GM19467 (cell line): ENCODE data around the gene TMC3.
"Not testable (repeated sequence)": the region's sequence is repeated elsewhere in the genome, so short reads cannot be mapped to it uniquely, and the experiment has no call there.

ENCODE experiments used
- ATAC-seq: cut with Tn5 transposase; IDR thresholded peaks from one replicate; pipeline ENCODE4 v1.9.1; 2021; ENCODE audit warnings: mild to moderate bottlenecking, moderate library complexity; ENCODE audit not compliant: unreplicated experiment

TMC3 gene

DNA sequence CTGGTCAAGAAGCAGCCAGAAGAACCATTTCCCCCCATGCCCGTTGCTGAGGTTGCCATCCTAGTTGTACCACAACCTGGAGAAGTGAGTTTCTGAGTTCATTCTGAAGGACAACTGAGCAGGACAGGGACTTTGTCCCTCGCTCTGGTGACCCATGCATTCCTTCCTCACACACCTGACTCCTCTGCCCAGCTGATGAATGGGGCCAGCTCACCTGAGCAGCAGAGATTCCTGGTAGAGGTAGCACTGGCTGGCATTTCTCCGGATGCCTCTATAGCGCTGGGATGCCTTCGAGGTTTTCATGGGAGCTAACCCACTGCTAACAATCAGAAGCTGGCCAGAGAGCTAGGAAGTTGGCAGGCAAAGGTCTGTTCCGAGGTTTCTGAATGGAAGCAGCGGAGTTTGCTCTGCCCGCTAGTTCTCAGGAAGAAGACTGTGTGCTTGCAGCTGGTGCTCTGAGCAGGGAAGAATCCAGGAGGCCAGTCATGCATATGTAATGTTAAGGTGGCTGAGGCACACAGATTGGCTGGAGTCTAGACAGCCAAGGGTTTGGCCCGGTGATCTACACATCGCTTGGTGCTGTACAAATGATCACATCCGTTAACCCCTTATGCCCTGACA is at the start of gene TMC3:
TSS of gene TMC3 (minus strand) at position 439 of the 621 bp plus-strand sequence. CDS start at position 303, 136 bp downstream.
- no peak for ATAC-seq

DNA sequence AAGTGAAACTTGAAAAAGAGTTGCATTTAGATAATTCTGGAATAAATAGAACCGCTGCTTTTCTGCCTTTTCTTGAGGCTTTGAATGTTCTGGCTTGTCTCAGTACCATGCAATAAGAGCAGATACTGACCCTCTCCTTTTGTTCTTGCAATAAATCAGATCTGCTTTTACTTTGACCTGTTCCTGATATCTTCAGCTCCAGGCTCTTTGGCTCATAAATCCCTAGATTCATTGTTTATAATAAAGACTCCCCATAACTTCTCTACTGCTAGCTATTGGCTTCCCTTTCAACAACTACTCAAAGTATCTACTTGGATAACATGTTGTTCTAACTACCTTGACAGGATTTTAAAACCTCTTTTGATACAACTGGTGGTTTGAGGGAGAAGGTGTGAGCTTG is 47.4 kb upstream of the TMC3 start:
- ATAC-seq, result no peak

DNA sequence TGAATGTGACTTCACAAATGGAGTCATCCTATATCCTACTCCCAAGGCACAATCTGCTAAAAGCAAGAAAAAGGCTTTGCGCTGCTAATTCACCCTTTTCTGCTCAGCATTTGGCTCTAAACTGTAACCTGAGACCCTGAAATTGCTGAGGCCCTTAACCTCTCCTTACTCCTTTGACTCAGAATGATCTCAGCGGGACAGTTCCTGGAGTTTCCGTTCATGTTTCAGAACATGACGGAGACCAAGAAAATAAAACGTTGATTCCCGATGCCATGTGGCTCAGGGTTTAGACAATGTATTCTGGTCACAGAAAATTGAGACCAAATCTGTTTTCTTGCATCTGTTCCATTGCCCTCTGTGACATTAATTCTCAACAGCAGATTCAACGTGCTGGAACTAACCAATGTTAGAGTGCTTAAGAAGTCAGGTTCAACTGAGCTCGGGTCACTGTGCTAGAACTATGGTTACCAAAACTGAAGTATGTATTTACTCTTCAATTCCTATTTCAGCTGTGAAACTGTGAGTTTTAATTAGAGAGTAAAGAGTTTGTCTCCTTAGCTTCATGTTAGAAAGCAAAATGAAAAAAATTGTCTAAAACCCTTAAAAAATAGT is 45.4 kb upstream of the TMC3 start:
- no peak for ATAC-seq

DNA sequence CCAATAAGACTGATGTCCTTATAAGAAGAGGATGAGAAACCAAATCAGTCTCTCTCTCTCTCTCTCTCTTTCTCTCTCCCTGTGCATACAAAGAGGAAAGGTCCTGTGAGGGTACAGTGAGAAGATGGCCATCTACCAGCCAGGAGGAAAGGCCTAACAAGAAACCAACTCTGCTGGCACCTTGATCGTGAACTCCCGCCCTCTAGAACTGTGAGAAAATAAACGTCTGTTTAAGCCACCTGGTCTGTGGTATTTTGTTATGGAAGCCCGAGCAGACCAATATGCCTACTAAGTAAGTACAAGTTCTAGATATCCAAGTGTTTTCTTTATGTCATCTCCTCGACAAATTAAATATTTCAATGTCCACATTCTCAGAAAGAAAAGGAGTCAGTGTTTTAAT is 44.9 kb upstream of the TMC3 start:
- no peak for ATAC-seq

DNA sequence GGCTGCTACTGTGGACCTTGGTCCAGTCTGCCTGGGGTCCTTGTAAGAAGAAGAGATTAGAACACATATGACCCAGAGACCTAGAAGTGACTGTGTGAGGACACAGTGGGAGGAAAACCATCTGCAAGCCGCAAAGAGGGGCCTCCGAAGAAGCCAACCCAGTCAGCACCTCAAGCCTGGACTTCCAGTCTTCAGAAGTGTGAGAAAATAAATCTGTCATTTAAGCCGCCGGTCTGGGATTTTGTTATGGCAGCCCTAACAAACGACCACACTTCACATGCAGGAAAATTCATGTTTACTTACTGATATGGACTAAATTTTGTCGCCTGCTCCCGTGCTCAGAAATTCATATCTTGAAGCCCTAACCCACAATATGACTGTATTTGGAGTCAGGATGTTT is 44.4 kb upstream of the TMC3 start:
- no peak for ATAC-seq

DNA sequence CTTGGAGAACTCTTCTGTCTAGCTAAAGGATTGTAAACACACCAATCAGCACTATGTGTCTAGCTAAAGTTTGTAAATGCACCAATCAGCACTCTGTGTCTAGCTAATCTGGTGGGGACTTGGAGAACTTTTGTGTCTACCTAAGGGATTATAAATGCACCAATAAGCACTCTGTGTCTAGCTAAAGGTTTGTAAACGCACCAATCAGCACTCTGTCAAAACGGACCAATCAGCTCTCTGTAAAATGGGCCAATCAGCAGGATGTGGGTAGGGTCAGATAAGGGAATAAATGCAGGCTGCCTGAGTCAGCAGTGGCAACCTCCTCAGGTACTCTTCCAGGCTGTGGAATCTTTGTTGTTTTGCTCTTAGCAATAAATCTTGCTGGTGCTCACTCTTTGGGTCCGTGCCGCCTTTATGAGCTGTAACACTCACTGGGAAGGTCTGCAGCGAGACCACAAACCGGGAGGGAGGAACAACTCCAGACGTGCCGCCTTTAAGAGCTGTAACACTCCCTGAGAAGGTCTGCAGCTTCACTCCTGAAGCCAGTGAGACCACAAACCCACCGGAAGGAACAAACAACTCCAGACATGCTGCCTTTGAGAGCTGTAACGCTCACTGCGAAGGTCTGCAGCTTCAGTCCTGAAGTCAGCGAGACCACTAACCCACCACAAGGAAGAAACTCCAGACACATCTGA is 40.4 kb upstream of the TMC3 start:
- ATAC-seq, result not testable (repeated sequence)

DNA sequence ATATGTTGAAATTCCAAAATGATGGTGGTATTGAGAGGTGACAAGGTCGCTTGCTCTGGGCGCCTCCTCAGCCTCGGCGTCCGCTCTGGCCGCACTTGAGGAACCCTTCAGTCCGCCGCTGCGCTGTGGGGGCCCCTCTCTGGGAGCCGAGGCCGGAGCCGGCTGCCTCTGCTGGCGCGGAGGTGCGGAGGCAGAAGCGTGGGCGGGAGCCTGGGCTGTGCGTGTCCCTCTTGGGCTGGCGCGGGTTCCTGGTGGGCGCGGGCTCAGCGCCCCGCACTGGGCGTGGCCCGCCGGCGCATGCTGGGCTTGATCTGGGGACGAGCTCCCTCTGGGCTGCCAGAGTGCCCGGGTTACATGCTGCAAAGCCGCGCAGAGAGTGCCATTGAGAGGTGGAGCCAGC is 39.8 kb upstream of the TMC3 start:
- no peak for ATAC-seq

DNA sequence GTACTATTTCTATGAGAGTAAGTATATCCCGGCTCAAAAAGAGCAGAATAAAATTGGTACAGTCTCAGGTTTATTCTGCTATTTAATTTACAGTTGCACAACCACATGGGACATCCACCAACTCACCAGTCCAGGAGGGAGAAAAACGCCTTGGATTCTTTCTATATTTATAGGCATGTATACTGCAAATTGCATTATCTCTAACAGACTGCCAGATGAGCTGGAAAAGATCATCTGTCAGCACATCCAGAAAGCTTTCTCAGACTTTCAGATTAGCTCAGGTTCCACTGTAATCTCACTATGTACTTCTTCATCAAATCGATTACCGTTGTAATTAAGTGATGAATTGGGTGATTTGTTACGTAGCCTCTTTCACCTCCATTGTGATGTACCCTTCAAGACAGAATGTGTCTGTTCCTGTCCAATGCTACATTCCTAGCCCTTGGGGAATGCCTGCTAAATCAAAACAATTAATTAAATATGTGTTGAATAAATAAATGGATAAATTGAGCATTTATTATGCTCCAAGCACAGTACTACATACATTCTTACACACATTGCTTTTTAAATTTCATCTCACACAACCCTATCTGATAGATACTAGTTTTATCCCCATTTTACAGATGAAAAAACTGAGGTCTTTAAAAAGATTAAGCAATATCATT is 38.1 kb upstream of the TMC3 start:
- ATAC-seq, result no peak

DNA sequence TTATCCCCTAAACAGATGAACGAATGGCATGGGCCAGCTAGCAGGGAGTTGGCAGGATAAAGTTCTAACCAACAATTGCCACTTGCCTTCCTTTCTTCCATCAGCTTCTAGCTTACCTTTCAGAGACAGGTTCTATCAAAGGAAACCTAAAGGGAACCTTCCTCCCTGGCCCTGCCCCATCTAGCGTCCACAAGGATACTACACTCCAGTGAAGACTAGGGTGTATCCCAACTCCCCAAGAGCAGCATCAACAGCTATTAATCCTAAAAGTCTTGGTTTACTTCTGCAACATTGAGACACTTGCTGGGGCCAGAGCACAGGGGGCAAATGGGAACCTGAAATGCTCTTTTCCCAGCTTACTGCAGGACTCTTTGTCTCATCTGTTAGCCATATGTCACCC is 37.0 kb upstream of the TMC3 start:
- no peak for ATAC-seq

DNA sequence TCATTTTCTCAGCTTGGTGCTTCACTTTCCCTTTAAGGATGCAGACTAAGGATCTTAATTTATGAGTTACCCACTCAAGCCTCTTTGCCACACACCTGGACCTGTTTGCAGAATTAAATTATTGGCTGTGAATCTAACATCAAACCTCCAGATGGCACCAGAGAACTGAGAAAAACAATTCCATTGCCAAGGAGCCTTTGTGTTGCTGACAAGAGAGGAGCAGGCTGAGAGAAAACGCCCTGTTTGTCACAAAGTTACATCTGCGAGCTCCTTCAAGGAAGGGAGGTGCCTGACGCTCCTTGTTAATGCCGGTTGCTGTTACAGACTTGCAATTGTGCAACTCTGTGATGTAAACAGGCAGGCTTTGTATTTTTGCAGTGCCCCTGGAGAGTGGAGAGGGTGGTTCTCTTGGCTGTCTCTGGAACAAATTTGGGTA is 36.3 kb upstream of the TMC3 start:
- ATAC-seq, result no peak

DNA sequence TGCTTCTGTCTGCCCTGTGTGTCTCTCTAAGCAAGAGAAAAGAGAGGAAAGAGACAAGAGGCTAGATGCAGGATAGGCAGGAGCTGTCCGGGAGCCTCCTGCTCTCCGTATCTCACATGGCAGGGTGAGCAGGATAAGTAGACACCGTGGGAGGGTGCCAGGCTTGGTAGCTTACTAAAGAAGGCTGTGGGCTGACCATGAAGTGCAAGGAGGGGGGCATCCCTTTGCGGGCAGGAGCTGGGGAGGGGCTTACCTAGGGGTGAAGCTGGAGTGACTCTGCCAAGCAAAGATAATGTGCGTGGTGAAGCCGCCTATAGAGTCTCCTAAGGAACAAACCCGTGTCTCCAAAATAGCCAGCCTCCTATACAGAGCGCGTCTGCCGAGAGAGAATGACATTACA is 33.7 kb upstream of the TMC3 start:
- no peak for ATAC-seq

DNA sequence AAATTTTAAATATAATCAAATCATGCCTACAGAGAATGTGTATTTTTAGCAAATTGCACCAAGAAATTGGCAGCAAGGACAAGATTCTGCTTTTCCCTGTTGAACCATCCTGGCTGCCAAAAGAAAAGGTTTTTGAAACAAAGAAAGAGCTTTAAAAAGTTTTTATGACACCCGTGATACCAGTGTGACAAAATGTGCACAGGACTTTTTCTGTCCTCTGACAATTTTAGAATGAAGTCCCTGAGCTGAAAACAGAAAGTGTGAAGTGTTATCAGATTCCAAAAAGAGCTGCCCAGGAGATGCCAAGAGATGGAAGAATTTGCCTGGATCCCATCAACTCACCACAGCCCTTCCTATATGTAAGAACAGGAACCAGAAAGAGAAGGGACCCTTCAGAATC is 33.2 kb upstream of the TMC3 start:
- ATAC-seq, result no peak

DNA sequence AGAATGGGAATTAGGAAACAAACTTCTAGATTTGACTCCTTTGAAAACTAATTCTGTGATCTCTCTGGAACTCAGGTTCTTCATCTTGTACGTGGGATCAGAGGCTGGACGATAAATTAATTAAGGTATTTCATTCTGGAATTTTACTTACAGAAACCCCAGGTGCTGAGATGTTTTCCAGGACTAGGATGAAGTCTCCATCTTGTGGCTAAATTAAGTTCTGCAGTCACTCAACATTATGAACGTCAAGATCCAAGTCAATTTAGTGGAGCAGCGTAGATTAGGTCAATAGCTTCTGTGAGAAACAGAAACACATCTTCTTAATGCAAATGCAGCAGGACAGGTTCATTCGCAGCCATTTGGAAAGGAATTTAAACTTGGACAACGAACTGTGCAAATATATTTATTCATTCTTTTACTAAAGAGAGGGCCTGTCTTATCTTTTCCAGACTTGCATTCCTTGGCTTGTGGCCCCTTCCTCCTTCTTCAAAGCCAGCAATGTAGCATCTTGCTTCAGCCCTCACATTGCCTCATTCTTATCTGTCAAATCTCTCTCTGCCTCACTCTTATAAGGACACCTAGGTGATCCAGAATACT is 26.7 kb upstream of the TMC3 start:
- ATAC-seq, result no peak

DNA sequence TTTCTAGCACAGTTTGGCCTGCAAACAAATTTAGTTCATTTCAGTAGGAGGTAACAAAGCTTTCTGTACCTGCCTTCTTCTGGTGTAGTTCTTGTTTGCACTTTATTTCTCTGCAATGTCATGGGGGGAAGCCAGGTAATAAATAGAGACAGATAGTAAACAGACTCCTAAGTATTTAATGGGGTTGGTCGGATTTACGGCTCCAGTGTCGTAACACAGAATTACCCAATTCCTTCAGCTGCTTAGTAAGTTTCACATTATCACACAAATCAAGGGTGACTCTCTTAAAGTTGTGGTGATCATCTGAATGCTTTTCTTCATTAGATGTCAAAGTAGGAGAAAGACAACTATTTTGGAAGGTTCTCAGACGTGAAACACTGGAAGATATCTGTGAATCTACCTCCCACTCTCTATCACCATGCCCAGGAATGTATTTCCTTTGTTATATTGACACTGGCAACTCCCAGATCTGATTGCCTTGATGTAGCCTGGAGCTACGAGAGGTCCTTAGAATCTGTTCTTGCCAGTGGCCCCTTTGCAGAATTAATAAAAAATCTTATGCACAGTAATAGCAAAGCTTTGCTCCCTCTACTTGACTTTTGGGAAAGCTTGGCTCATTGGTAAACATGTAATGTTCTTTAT is 25.0 kb upstream of the TMC3 start:
- no peak for ATAC-seq

DNA sequence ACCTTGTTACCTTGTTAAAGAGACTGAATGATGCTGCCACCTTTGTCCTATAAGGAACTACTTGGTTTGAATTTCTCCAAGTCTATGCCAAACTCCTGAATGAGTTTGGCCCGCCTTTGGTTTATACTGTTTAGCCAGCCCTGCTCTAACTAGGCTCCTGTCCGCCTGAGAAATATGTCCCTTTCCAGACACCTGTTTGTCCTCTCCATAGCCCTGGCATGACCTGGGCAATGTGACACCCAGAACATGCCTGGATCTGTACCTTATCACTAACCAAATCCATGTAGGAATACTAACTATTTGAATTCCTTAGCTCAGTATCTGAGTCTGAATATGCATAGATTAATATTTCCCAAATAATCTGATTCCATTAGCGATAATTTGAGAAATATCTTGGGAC is 24.4 kb upstream of the TMC3 start:
- ATAC-seq, result no peak

DNA sequence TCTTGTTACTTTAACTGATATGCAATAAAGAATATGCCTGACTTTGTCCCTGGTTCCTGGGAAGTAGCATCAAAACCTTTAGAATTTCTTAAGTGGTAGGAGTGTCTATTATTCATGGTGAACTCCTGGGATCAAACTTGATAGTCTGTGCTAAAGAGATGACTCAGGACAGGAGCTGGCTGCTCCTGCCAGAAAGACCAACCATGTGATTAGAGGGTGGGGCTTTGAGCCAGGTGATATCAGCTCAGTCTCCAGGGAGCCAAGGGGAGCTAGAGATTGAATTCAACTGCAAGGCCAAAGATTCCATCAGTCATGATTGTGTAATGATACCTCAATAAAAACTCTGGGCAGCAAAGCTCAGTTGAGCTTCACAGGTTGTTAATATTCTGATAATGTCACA is 20.6 kb upstream of the TMC3 start:
- no peak for ATAC-seq

DNA sequence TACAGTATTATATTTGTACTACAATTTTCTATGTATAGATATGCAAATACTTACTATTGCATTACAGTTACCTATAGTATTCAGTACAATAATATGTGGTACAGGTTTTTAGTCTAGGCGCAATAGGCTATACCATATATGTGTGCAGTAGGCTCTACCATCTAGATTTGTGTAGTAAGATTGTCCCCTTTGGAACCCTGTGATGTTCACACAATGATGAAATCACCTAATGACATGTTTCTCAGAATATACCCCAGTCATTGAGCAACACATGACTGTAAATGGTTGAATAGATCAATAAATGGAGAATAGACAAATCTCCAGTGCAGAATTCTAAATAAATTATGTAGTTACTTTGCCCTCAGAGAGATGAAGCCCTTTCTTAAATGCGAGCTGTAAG is 17.6 kb upstream of the TMC3 start:
- no peak for ATAC-seq

DNA sequence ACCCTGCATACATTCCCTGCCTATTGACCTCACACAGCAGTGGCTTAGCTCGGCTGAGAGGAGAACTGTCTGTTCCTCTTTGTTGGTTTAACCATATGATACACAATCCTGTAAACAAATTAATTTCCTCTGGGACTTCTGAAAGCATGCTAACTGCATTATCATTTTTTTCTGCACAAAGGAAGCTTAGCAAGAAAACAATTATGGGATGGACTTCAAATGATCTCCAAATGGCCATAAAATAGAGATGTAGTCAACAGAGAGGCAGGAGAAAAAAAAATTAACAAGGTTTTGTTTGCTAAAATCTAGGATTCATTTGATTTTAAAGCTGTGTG is 14.4 kb upstream of the TMC3 start:
- no peak for ATAC-seq

DNA sequence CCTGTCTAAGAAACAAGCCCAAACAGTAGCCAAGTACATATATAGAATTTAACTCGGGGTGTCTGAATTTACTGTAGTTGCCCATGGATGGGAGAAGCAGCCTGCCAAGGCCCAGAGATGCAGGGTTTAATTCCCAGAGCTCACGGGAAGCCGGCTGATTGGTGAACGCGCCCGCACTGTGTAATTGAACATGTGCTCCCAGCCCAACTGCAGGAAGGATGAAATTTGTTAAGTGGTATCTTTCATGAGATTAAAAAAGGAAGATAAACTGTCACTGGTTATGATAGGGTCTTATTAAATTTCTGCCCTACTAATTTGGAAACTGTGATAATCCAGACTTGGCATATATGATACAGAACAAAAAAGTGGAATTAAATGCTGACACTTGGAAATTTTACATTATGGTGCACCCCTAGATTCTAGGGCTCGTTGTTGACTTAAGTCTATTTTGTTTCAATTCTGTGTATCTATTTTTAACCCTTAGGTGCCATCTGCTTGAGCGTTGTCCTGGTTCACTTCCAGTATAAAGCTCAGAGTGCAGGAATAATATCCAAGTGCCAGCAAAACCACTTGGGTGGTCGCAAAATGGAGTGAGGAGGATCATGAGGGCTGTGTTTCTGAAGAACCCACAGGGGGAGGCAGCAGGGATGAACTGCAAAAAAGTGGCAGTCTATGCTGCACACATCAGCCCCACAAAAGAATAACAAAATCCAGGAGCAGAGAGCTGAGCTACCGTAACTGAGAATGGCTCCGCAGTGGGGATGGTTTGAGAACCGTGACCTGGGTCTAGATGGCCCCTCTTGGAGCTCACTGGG is 13.8 kb upstream of the TMC3 start:
- no peak for ATAC-seq

DNA sequence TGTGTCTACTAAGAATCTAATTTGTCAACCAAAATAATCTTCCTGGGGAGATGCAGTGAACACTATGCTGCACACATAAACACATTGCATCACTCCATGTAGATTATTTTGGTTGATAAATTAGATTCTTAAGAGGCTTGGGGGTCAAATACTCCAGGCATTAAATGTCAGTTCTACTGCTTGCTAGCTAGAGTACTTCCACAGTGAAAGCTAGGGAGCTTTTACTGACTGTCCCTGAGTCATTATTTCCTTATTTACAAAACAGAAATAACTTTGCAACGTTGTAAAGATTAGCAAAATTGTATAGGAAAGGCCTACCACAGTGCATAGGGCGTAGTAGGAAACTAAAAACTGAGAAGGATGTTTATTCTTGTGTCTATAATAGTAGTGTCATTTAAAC is 12.9 kb upstream of the TMC3 start:
- ATAC-seq, result no peak
